ENCODE measurements around the gene TNIK. TPM values are rescaled to one million over a fixed set of nuclear protein-coding genes. Genes with fewer than 3 reads are reported as not detected.
A peak's percentile ranks its signal among the peaks of the same experiment; 100 is the strongest.

Gene TNIK
- total and polyA plus RNA-seq, 4 donors: 3.7 to 9.8 (median 5.2) TPM

DNA sequence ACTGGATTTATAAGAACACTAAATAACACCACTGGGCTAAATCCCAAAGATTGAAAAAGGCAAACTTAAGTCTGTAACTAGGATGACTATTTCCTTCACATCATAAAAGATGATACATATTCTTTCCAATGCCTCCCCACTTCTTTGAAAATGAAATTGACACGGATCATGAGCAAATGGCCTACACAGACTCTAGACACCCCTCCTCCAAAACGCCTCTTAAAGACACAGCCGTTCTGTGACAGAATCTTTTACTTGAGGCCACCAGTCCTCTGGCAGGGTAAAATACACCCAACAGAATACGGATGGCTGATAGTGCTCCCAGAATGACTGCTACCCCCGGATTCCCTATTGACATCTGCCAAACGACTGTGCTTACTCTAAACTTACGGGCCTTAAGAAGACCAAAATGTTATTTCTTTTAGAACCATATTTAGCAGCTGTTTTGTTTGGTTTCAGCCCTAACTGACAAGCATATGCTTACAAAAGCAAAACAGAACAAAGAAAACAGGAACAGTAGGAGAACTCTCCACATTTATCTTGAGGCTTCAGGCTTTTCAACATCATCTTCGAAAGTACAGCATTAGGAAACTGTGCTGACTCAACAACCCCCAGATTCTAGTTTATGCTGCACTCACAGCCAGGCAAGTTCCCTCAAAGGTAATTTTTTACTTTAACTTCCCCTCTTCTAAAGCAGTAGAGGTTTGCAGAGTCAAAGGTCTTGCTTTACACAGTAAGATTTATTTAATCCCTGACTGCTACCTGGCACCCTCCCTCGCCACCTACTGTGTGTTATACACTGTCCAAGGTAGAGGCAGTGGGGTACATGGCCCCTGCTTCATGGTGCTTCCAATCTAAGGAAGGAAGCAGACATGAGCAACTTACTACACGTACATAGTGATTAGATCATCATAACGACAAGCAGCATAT is 84.3 kb downstream of the TNIK start:
- Histone ChIP-seq H3K4me3 (ENCODE audit: low read depth in 1 of 3, low read length in 3 of 3) (no peak overlapping the region), H3K27me3 (ENCODE audit: control insufficient read depth in 4 of 4, insufficient read depth in 4 of 4, low read length in 3 of 4) (no peaks in the 10 kb centered on the region), H3K36me3 (ENCODE audit: control insufficient read depth in 4 of 4, insufficient read depth in 3 of 4, low read depth in 1 of 4, low read length in 3 of 4) (no peaks in the 10 kb centered on the region), H3K27ac (ENCODE audit: low read depth in 1 of 2, low read length in 2 of 2) (peak overlapping the region in 1 of 2 donors; percentile 44), H3K9ac (ENCODE audit: low read depth in 1 of 2, low read length in 2 of 2) (no peak overlapping the region), H3K4me1 (ENCODE audit: control insufficient read depth in 4 of 4, insufficient read depth in 4 of 4, low read length in 3 of 4) (peaks cover 5 to 12% (median 7%) of the 10 kb centered on the region in 4 donors), H3K9me3 (ENCODE audit: control insufficient read depth in 4 of 4, low read length in 3 of 4) (no peaks in the 10 kb centered on the region)
- 49% methylated on average over 11 of the region's 11 CpGs for WGBS
- DNase-seq (ENCODE audit: low spot score): no peak
- TF ChIP-seq, protein P1, sequence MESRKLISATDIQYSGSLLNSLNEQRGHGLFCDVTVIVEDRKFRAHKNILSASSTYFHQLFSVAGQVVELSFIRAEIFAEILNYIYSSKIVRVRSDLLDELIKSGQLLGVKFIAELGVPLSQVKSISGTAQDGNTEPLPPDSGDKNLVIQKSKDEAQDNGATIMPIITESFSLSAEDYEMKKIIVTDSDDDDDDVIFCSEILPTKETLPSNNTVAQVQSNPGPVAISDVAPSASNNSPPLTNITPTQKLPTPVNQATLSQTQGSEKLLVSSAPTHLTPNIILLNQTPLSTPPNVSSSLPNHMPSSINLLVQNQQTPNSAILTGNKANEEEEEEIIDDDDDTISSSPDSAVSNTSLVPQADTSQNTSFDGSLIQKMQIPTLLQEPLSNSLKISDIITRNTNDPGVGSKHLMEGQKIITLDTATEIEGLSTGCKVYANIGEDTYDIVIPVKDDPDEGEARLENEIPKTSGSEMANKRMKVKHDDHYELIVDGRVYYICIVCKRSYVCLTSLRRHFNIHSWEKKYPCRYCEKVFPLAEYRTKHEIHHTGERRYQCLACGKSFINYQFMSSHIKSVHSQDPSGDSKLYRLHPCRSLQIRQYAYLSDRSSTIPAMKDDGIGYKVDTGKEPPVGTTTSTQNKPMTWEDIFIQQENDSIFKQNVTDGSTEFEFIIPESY (IDR thresholded peaks at IDR 0.05): peak; percentile 17
- TF ChIP-seq RXRA (IDR thresholded peaks at IDR 0.05) (peak in 1 of 2 donors; percentile 7), YY1 (IDR thresholded peaks at IDR 0.05) (peak; percentile 10), HNF4A (conservative IDR thresholded peaks at IDR 0.05) (peak in 1 of 2 donors; percentile 17), EGR1 (IDR thresholded peaks at IDR 0.05; ENCODE audit: low read depth in 2 of 2) (no peak), RAD21 (IDR thresholded peaks at IDR 0.05) (peak in 1 of 2 donors; percentile 16)
- TF ChIP-seq, protein P2, sequence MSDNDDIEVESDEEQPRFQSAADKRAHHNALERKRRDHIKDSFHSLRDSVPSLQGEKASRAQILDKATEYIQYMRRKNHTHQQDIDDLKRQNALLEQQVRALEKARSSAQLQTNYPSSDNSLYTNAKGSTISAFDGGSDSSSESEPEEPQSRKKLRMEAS (IDR thresholded peaks at IDR 0.05): no peak
- TF ChIP-seq, protein P3, sequence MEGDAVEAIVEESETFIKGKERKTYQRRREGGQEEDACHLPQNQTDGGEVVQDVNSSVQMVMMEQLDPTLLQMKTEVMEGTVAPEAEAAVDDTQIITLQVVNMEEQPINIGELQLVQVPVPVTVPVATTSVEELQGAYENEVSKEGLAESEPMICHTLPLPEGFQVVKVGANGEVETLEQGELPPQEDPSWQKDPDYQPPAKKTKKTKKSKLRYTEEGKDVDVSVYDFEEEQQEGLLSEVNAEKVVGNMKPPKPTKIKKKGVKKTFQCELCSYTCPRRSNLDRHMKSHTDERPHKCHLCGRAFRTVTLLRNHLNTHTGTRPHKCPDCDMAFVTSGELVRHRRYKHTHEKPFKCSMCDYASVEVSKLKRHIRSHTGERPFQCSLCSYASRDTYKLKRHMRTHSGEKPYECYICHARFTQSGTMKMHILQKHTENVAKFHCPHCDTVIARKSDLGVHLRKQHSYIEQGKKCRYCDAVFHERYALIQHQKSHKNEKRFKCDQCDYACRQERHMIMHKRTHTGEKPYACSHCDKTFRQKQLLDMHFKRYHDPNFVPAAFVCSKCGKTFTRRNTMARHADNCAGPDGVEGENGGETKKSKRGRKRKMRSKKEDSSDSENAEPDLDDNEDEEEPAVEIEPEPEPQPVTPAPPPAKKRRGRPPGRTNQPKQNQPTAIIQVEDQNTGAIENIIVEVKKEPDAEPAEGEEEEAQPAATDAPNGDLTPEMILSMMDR (IDR thresholded peaks at IDR 0.05; ENCODE audit: low read depth, low read length, missing input control): peak; percentile 3

DNA sequence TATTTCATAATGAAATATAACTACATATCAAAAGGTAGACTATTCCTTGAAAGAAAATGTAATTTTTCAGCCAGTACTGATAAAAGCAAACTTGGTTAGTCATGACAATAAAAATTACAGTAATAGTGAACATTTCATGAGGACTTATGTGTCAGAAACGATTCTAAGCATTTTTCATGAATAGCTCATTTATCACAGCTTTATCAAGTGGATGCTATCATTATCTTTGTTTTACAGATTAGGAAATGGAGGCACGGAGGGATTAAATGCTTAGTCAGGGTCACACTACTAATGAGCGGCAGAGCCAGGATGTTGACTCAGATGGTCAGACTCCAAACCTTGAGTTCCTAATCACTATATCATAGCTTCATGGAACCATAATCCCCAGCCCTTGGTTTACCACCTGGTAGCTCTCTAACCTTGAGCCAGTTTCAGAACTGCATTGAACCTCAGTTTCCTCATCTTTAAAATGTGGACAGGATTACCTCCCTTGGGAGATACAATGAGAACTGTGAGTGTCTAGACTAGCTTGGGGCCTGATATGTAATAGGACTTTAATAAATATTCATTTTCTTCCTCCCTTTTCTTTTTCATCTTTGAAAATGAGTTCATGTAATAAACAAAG is 85.4 kb downstream of the TNIK start:
- Histone ChIP-seq H3K9ac (ENCODE audit: low read depth in 1 of 2, low read length in 2 of 2) (no peak overlapping the region), H3K36me3 (ENCODE audit: control insufficient read depth in 4 of 4, insufficient read depth in 3 of 4, low read depth in 1 of 4, low read length in 3 of 4) (no peaks in the 10 kb centered on the region), H3K27ac (ENCODE audit: low read depth in 1 of 2, low read length in 2 of 2) (no peak overlapping the region), H3K9me3 (ENCODE audit: control insufficient read depth in 4 of 4, low read length in 3 of 4) (no peaks in the 10 kb centered on the region), H3K4me1 (ENCODE audit: control insufficient read depth in 4 of 4, insufficient read depth in 4 of 4, low read length in 3 of 4) (peaks cover 5 to 12% (median 7%) of the 10 kb centered on the region in 4 donors), H3K4me3 (ENCODE audit: low read depth in 1 of 3, low read length in 3 of 3) (no peak overlapping the region), H3K27me3 (ENCODE audit: control insufficient read depth in 4 of 4, insufficient read depth in 4 of 4, low read length in 3 of 4) (no peaks in the 10 kb centered on the region)
- WGBS: 68% methylated on average over 3 of the region's 3 CpGs
- no peak for DNase-seq (ENCODE audit: low spot score)
- TF ChIP-seq HNF4A (conservative IDR thresholded peaks at IDR 0.05) (no peak), TAF1 (conservative IDR thresholded peaks at IDR 0.05) (no peak), YY1 (IDR thresholded peaks at IDR 0.05) (no peak), RAD21 (IDR thresholded peaks at IDR 0.05) (no peak), FOXA1 (IDR thresholded peaks at IDR 0.05) (no peak), HNF4G (IDR thresholded peaks at IDR 0.05) (no peak)
- TF ChIP-seq, protein P3 (IDR thresholded peaks at IDR 0.05; ENCODE audit: low read depth, low read length, missing input control): no peak
- TF ChIP-seq, protein P2 (IDR thresholded peaks at IDR 0.05): no peak
- TF ChIP-seq, protein P4, sequence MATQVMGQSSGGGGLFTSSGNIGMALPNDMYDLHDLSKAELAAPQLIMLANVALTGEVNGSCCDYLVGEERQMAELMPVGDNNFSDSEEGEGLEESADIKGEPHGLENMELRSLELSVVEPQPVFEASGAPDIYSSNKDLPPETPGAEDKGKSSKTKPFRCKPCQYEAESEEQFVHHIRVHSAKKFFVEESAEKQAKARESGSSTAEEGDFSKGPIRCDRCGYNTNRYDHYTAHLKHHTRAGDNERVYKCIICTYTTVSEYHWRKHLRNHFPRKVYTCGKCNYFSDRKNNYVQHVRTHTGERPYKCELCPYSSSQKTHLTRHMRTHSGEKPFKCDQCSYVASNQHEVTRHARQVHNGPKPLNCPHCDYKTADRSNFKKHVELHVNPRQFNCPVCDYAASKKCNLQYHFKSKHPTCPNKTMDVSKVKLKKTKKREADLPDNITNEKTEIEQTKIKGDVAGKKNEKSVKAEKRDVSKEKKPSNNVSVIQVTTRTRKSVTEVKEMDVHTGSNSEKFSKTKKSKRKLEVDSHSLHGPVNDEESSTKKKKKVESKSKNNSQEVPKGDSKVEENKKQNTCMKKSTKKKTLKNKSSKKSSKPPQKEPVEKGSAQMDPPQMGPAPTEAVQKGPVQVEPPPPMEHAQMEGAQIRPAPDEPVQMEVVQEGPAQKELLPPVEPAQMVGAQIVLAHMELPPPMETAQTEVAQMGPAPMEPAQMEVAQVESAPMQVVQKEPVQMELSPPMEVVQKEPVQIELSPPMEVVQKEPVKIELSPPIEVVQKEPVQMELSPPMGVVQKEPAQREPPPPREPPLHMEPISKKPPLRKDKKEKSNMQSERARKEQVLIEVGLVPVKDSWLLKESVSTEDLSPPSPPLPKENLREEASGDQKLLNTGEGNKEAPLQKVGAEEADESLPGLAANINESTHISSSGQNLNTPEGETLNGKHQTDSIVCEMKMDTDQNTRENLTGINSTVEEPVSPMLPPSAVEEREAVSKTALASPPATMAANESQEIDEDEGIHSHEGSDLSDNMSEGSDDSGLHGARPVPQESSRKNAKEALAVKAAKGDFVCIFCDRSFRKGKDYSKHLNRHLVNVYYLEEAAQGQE (IDR thresholded peaks at IDR 0.05): no peak
